GM12878 (cell line): Measurements from ENCODE around the gene XRCC6. TPM values are rescaled to one million over a fixed set of nuclear protein-coding genes. Genes with fewer than 3 reads are reported as not detected.

Experiments
- ATAC-seq: fragments of 200-7000 bp; cut with Tn5 transposase; 3 replicates; pipeline ENCODE4 v1.9.1; 2020; ENCODE audit warnings: mild to moderate bottlenecking, moderate library complexity
- BruUV-seq: library from RNA; stranded (reverse); fragments of 400-500 nt; replicated peaks from 2 replicates; lab custom pipeline; 2021; lab: Mats Ljungman, UMichigan
- CTCF ChIA-PET: fragments of 300-600 bp; sonication (Branson Sonifier 250); formaldehyde crosslinking; extraction: SDS; loops from one replicate; lab custom pipeline; 2021; ENCODE audit warnings: inconsistent platforms; lab: Yijun Ruan, JAX
- POLR2A ChIA-PET: fragments of 350-600 bp; formaldehyde crosslinking; extraction: SDS; loops from one replicate; lab custom pipeline; 2021; ENCODE audit warnings: inconsistent platforms; lab: Charles Lee
- RAD21 ChIA-PET: fragments of 300-600 bp; sonication (Branson Sonifier 250); formaldehyde crosslinking; loops from one replicate; lab custom pipeline; 2023; ENCODE audit warnings: antibody characterized with exemption; ENCODE audit not compliant: unreplicated experiment; lab: Charles Lee
- SMC1A ChIA-PET: fragments of 300-600 bp; sonication (Branson Sonifier 250); formaldehyde crosslinking; loops from one replicate; lab custom pipeline; 2023; ENCODE audit not compliant: unreplicated experiment, uncharacterized antibody; lab: Charles Lee
- DNase-seq: peaks from one replicate; pipeline ENCODE4 v3.0.0-alpha.2; 2011; ENCODE audit warnings: low read depth, low spot score
- FAIRE-seq: peaks from 3 replicates; lab custom pipeline; 2011; peaks lifted over from hg19 to GRCh38; lab: Jason Lieb, UNC
- H2AFZ ChIP-seq: 2 replicates; pipeline ENCODE4 v1.6.0; 2011; ENCODE audit warnings: low read depth, low read length, control low read depth; ENCODE audit not compliant: control insufficient read depth
- H3K27ac ChIP-seq: 2 replicates; pipeline ENCODE4 v1.5.1; 2011; ENCODE audit warnings: control low read depth; ENCODE audit not compliant: control insufficient read depth, insufficient read depth
- H3K27me3 ChIP-seq, 2 experiments: replicated peaks in 1 of 2; 2 replicates each; pipeline versions ENCODE4 v1.6.0 to v1.6.1; 2011; ENCODE audit warnings: low read length in 1 of 2; ENCODE audit not compliant: control insufficient read depth in 2 of 2, insufficient read depth in 2 of 2
- H3K36me3 ChIP-seq, 2 experiments: 2 replicates each; pipeline ENCODE4 v1.5.1; 2011; ENCODE audit warnings: low read length in 1 of 2; ENCODE audit not compliant: control insufficient read depth in 2 of 2, insufficient read depth in 2 of 2
- H3K4me1 ChIP-seq: 2 replicates; pipeline ENCODE4 v1.6.1; 2011; ENCODE audit warnings: mild to moderate bottlenecking, low read length, moderate library complexity, mixed read lengths; ENCODE audit not compliant: control insufficient read depth, insufficient read depth
- H3K4me2 ChIP-seq: 2 replicates; pipeline ENCODE4 v1.6.0; 2011; ENCODE audit warnings: control low read depth; ENCODE audit not compliant: control insufficient read depth, insufficient read depth
- H3K4me3 ChIP-seq: fragments of 200-600 bp; sonication (generic); 2 replicates; pipeline ENCODE4 v1.5.1; 2016
- H3K79me2 ChIP-seq: 2 replicates; pipeline ENCODE4 v1.6.0; 2011; ENCODE audit warnings: low read length; ENCODE audit not compliant: control insufficient read depth, insufficient read depth
- H3K9ac ChIP-seq: 2 replicates; pipeline ENCODE4 v1.8.0; 2011; ENCODE audit warnings: low read length, control low read depth, mixed read lengths; ENCODE audit not compliant: control insufficient read depth, insufficient read depth
- H3K9me3 ChIP-seq: replicated peaks from 3 replicates; pipeline ENCODE4 v1.5.1; 2011; ENCODE audit warnings: mild to moderate bottlenecking, low read length; ENCODE audit not compliant: control insufficient read depth, insufficient read depth
- H4K20me1 ChIP-seq: 2 replicates; pipeline ENCODE4 v1.6.0; 2011; ENCODE audit not compliant: control insufficient read depth, insufficient read depth
- BCL11A ChIP-seq: IDR thresholded peaks from 2 replicates; pipeline ENCODE4 v1.6.1; 2011; ENCODE audit warnings: low read depth, low read length
- CBFB ChIP-seq: IDR thresholded peaks from 2 replicates; pipeline ENCODE4 v1.6.1; 2016; ENCODE audit warnings: antibody characterized with exemption, low read depth
- CREM ChIP-seq: IDR thresholded peaks from 2 replicates; pipeline ENCODE4 v1.6.1; 2014; ENCODE audit warnings: antibody characterized with exemption, low read depth
- EP300 ChIP-seq, 2 experiments: fragments of 150-350 bp in 1 of 2; IDR thresholded peaks; 2 replicates each; pipeline ENCODE4 v1.6.1; 2011 to 2012; ENCODE audit warnings: low read depth in 2 of 2, low read length in 2 of 2, borderline replicate concordance in 1 of 2, improper control_type of control experiment in 1 of 2, inconsistent platforms in 1 of 2; ENCODE audit not compliant: control insufficient read depth in 1 of 2
- IRF4 ChIP-seq: IDR thresholded peaks from 2 replicates; pipeline ENCODE4 v1.6.1; 2011; ENCODE audit warnings: low read depth, low read length
- KLF5 ChIP-seq: fragments of 450-650 bp; IDR thresholded peaks from 2 replicates; pipeline ENCODE4 v1.6.1; 2014; ENCODE audit warnings: mild to moderate bottlenecking; ENCODE audit not compliant: partially characterized antibody
- NFYA ChIP-seq: IDR thresholded peaks from 2 replicates; pipeline ENCODE4 v1.6.1; 2011; ENCODE audit warnings: low read depth, mild to moderate bottlenecking, low read length, improper control_type of control experiment, borderline replicate concordance
- PAX8 ChIP-seq: fragments of 450-650 bp; IDR thresholded peaks from 2 replicates; pipeline ENCODE4 v1.6.1; 2017; ENCODE audit warnings: mild to moderate bottlenecking, moderate library complexity
- POLR2A ChIP-seq: IDR thresholded peaks from 2 replicates; pipeline ENCODE4 v1.6.1; 2011; ENCODE audit warnings: low read depth, mild to moderate bottlenecking, low read length
- TCF12 ChIP-seq: IDR thresholded peaks from 2 replicates; pipeline ENCODE4 v1.6.1; 2011; ENCODE audit warnings: low read depth, mild to moderate bottlenecking, low read length
- WGBS: methylation state at CpG from one replicate; pipeline ENCODE4 v1.1.6; 2016; ENCODE audit warnings: low lambda C conversion rate; ENCODE audit not compliant: insufficient replicate concordance, insufficient coverage; ENCODE audit errors: missing lambda C conversion rate; 5-methylcytosine and 5-hydroxymethylcytosine counted together
- in situ Hi-C: fragments of 300-500 bp; cut with MboI; formaldehyde crosslinking; loops from 9 replicates; pipeline ENCODE4 v1.14.3; 2018; ENCODE audit warnings: mixed read lengths
- intact Hi-C: fragments of 100-400 bp; cut with micrococcal nuclease; formaldehyde crosslinking; loops from one replicate; pipeline ENCODE4 v1.14.2; 2022; ENCODE audit not compliant: unreplicated experiment
- polyA plus RNA-seq, 11 experiments: library from polyadenylated mRNA; depleted of rRNA in 4 of 11; unstranded in 6 of 11; stranded (reverse) in 5 of 11; fragments of >200 nt; fragmentation: Nextera tagmentation in 4 of 11; fragmentation: Illumina TruSeq in 1 of 11; extraction: Ambion mirVana in 4 of 11; extraction: Trizol in 1 of 11; gene quantifications; 1 replicate in 1 of 11; 2 replicates in 10 of 11; pipeline versions ENCODE4 v1.2.1 to v1.2.3, GENCODE V29; 2011 to 2016; ENCODE audit warnings: inconsistent platforms in 2 of 11, missing spikeins in 2 of 11, low read depth in 1 of 11
- total RNA-seq, 4 experiments: library from RNA; depleted of rRNA in 3 of 4; stranded (reverse); fragments of >200 nt in 3 of 4; fragmentation: Illumina TruSeq in 1 of 4; extraction: Trizol in 1 of 4; gene quantifications; 2 replicates each; pipeline versions ENCODE4 v1.2.1 to v1.2.3, GENCODE V29; 2013 to 2021
- TF ChIP-seq, protein P1 (sequence below): fragments of 450-650 bp; formaldehyde crosslinking; IDR thresholded peaks from 2 replicates; pipeline ENCODE4 v1.4.0; 2020; ENCODE audit warnings: mild to moderate bottlenecking, moderate library complexity
- TF ChIP-seq, protein P2 (sequence below), 3 experiments: IDR thresholded peaks in 2 of 3; conservative IDR thresholded peaks in 1 of 3; 2 replicates each; pipeline ENCODE4 v1.5.1; 2011; ENCODE audit warnings: low read depth in 3 of 3, low read length in 3 of 3, mild to moderate bottlenecking in 3 of 3, control low read depth in 2 of 3, moderate library complexity in 2 of 3, inconsistent platforms in 1 of 3, mixed read lengths in 1 of 3; ENCODE audit not compliant: control insufficient read depth in 2 of 3, insufficient read depth in 1 of 3; ENCODE audit errors: extremely low read depth in 1 of 3
- TF ChIP-seq, protein P3 (sequence below): fragments of 450-650 bp; IDR thresholded peaks from 2 replicates; pipeline ENCODE4 v1.6.1; 2017; ENCODE audit warnings: borderline replicate concordance
- TF ChIP-seq, protein P4 (sequence below): fragments of 450-650 bp; IDR thresholded peaks from 2 replicates; pipeline ENCODE4 v1.6.1; 2017; ENCODE audit warnings: mild to moderate bottlenecking, moderate library complexity

The XRCC6 gene
- total and polyA plus RNA-seq, 10 of the 15 experiments (the other 5 are each of a cell fraction or from before 2014, with no cell fraction given) = 186 to 718 (median 348) TPM

DNA sequence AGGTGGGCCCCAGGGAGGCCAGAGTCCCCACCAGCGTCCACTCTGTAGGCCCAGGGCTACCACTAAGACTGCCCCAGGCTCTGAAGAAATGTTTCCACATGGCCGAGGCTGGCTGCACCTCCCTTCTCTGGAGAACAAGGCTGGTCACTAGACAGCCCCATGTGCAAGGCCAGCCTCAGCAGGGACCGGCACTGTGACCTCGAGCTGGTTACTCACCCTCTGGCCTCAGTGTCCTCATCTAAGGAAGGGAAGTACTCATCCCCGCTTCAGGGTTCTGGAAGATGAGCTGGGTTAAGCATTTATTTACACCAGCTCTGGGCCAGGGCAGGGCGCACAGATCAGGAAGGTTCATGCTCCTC is 41.1 kb upstream of the XRCC6 start:
- no peaks in the 10 kb centered on the region for H3K4me1 ChIP-seq
- no peak overlapping the region for H3K4me2 ChIP-seq
- H3K27ac ChIP-seq = no peak overlapping the region
- ATAC-seq = no peak
- no peak overlapping the region for H3K4me3 ChIP-seq
- no peaks in the 10 kb centered on the region for H3K79me2 ChIP-seq
- H3K9me3 ChIP-seq = no peaks in the 10 kb centered on the region
- H2AFZ ChIP-seq = no peak overlapping the region
- in situ Hi-C loops (no loop called here), intact Hi-C loops (no loop called here)
- CTCF ChIA-PET = interaction anchor here (0.7 kb wide), 1 partner anchor 12 kb away, joined by 3 read pairs; no protein-coding TSS in a partner anchor
- peaks cover 0 to 4% of the 10 kb centered on the region in 2 experiments; a peak in 2 of 4 replicates for H3K36me3 ChIP-seq
- no peak for FAIRE-seq
- POLR2A ChIA-PET = interaction anchor here (0.9 to 3.0 kb wide), 2 partner anchors 10 to 37 kb away, joined by 3 to 12 read pairs; partner anchors contain the start of gene PMM1
- H4K20me1 ChIP-seq = no peaks in the 10 kb centered on the region
- H3K27me3 ChIP-seq = no peaks in the 10 kb centered on the region
- BruUV-seq = no TSS peak
- no peak for DNase-seq
- RAD21 ChIA-PET = interaction anchor here (0.5 kb wide), 1 partner anchor 520 kb away, joined by 3 read pairs; no protein-coding TSS in a partner anchor
- H3K9ac ChIP-seq = no peak overlapping the region
- 85% methylated on average over 6 of the region's 6 CpGs for WGBS
- SMC1A ChIA-PET = no interaction called here
- TF ChIP-seq, protein P1, sequence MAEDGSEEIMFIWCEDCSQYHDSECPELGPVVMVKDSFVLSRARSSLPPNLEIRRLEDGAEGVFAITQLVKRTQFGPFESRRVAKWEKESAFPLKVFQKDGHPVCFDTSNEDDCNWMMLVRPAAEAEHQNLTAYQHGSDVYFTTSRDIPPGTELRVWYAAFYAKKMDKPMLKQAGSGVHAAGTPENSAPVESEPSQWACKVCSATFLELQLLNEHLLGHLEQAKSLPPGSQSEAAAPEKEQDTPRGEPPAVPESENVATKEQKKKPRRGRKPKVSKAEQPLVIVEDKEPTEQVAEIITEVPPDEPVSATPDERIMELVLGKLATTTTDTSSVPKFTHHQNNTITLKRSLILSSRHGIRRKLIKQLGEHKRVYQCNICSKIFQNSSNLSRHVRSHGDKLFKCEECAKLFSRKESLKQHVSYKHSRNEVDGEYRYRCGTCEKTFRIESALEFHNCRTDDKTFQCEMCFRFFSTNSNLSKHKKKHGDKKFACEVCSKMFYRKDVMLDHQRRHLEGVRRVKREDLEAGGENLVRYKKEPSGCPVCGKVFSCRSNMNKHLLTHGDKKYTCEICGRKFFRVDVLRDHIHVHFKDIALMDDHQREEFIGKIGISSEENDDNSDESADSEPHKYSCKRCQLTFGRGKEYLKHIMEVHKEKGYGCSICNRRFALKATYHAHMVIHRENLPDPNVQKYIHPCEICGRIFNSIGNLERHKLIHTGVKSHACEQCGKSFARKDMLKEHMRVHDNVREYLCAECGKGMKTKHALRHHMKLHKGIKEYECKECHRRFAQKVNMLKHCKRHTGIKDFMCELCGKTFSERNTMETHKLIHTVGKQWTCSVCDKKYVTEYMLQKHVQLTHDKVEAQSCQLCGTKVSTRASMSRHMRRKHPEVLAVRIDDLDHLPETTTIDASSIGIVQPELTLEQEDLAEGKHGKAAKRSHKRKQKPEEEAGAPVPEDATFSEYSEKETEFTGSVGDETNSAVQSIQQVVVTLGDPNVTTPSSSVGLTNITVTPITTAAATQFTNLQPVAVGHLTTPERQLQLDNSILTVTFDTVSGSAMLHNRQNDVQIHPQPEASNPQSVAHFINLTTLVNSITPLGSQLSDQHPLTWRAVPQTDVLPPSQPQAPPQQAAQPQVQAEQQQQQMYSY (CRISPR knock-in tag) = no peak
- TF ChIP-seq, protein P2, sequence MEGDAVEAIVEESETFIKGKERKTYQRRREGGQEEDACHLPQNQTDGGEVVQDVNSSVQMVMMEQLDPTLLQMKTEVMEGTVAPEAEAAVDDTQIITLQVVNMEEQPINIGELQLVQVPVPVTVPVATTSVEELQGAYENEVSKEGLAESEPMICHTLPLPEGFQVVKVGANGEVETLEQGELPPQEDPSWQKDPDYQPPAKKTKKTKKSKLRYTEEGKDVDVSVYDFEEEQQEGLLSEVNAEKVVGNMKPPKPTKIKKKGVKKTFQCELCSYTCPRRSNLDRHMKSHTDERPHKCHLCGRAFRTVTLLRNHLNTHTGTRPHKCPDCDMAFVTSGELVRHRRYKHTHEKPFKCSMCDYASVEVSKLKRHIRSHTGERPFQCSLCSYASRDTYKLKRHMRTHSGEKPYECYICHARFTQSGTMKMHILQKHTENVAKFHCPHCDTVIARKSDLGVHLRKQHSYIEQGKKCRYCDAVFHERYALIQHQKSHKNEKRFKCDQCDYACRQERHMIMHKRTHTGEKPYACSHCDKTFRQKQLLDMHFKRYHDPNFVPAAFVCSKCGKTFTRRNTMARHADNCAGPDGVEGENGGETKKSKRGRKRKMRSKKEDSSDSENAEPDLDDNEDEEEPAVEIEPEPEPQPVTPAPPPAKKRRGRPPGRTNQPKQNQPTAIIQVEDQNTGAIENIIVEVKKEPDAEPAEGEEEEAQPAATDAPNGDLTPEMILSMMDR (IDR thresholded peaks at IDR 0.05 in 2 of 3, conservative IDR thresholded peaks at IDR 0.05 in 1 of 3; ENCODE audit: control insufficient read depth in 2 of 3, extremely low read depth in 1 of 3, insufficient read depth in 1 of 3, low read depth in 3 of 3, low read length in 3 of 3) = no peak
- TF ChIP-seq, protein P3, sequence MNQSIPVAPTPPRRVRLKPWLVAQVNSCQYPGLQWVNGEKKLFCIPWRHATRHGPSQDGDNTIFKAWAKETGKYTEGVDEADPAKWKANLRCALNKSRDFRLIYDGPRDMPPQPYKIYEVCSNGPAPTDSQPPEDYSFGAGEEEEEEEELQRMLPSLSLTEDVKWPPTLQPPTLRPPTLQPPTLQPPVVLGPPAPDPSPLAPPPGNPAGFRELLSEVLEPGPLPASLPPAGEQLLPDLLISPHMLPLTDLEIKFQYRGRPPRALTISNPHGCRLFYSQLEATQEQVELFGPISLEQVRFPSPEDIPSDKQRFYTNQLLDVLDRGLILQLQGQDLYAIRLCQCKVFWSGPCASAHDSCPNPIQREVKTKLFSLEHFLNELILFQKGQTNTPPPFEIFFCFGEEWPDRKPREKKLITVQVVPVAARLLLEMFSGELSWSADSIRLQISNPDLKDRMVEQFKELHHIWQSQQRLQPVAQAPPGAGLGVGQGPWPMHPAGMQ = no peak
- TF ChIP-seq CBFB = no peak
- no peak for TF ChIP-seq IRF4
- TF ChIP-seq EP300 (IDR thresholded peaks at IDR 0.05; ENCODE audit: borderline replicate concordance in 1 of 2, control insufficient read depth in 1 of 2, low read depth in 2 of 2, low read length in 2 of 2) = no peak
- TF ChIP-seq BCL11A = no peak
- TF ChIP-seq PAX8 = no peak
- TF ChIP-seq TCF12 = no peak
- no peak for TF ChIP-seq KLF5
- TF ChIP-seq POLR2A = no peak
- no peak for TF ChIP-seq CREM
- TF ChIP-seq, protein P4, sequence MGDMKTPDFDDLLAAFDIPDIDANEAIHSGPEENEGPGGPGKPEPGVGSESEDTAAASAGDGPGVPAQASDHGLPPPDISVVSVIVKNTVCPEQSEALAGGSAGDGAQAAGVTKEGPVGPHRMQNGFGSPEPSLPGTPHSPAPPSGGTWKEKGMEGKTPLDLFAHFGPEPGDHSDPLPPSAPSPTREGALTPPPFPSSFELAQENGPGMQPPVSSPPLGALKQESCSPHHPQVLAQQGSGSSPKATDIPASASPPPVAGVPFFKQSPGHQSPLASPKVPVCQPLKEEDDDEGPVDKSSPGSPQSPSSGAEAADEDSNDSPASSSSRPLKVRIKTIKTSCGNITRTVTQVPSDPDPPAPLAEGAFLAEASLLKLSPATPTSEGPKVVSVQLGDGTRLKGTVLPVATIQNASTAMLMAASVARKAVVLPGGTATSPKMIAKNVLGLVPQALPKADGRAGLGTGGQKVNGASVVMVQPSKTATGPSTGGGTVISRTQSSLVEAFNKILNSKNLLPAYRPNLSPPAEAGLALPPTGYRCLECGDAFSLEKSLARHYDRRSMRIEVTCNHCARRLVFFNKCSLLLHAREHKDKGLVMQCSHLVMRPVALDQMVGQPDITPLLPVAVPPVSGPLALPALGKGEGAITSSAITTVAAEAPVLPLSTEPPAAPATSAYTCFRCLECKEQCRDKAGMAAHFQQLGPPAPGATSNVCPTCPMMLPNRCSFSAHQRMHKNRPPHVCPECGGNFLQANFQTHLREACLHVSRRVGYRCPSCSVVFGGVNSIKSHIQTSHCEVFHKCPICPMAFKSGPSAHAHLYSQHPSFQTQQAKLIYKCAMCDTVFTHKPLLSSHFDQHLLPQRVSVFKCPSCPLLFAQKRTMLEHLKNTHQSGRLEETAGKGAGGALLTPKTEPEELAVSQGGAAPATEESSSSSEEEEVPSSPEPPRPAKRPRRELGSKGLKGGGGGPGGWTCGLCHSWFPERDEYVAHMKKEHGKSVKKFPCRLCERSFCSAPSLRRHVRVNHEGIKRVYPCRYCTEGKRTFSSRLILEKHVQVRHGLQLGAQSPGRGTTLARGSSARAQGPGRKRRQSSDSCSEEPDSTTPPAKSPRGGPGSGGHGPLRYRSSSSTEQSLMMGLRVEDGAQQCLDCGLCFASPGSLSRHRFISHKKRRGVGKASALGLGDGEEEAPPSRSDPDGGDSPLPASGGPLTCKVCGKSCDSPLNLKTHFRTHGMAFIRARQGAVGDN = no peak
- TF ChIP-seq NFYA = no peak
